Hepatocyte (in vitro differentiated cells): ENCODE results near the gene HOXD4. TPM values are rescaled to one million over a fixed set of nuclear protein-coding genes. Genes with fewer than 3 reads are reported as not detected.

Experiments
- DNase-seq: peaks from one replicate; pipeline ENCODE4 v3.0.0-alpha.2; 2016; ENCODE audit warnings: low spot score
- H2AFZ ChIP-seq: fragments of 200-600 bp; sonication (generic); 2 replicates; pipeline ENCODE4 v1.6.0; 2016; ENCODE audit warnings: antibody characterized with exemption, mild to moderate bottlenecking
- H3K27ac ChIP-seq: fragments of 200-600 bp; sonication (generic); 2 replicates; pipeline ENCODE4 v1.5.1; 2016; ENCODE audit warnings: mild to moderate bottlenecking
- H3K27me3 ChIP-seq: fragments of 200-600 bp; sonication (generic); 2 replicates; pipeline ENCODE4 v1.6.1; 2016
- H3K36me3 ChIP-seq: fragments of 200-600 bp; sonication (generic); replicated peaks from 2 replicates; pipeline ENCODE4 v1.5.1; 2016; ENCODE audit warnings: low read depth; ENCODE audit not compliant: insufficient read depth
- H3K4me1 ChIP-seq: fragments of 200-600 bp; sonication (generic); 2 replicates; pipeline ENCODE4 v1.5.1; 2016; ENCODE audit warnings: mild to moderate bottlenecking, moderate library complexity; ENCODE audit not compliant: insufficient read depth
- H3K4me2 ChIP-seq: fragments of 200-600 bp; sonication (generic); 2 replicates; pipeline ENCODE4 v1.6.0; 2016
- H3K4me3 ChIP-seq: fragments of 200-600 bp; sonication (generic); 2 replicates; pipeline ENCODE4 v1.5.1; 2016; ENCODE audit warnings: mild to moderate bottlenecking
- H3K79me2 ChIP-seq: fragments of 200-600 bp; sonication (generic); 2 replicates; pipeline ENCODE4 v1.6.0; 2017; ENCODE audit warnings: mild to moderate bottlenecking
- H3K9me2 ChIP-seq: fragments of 200-600 bp; sonication (generic); replicated peaks from 2 replicates; pipeline ENCODE4 v1.6.0; 2017; ENCODE audit warnings: mild to moderate bottlenecking; ENCODE audit not compliant: insufficient read depth
- H3K9me3 ChIP-seq: fragments of 200-600 bp; sonication (generic); 2 replicates; pipeline ENCODE4 v1.5.1; 2016; ENCODE audit warnings: low read depth, mild to moderate bottlenecking
- H4K20me1 ChIP-seq: fragments of 200-600 bp; sonication (generic); 2 replicates; pipeline ENCODE4 v1.6.0; 2016; ENCODE audit warnings: mild to moderate bottlenecking; ENCODE audit not compliant: insufficient read depth, poor library complexity, severe bottlenecking
- CTCF ChIP-seq: fragments of 200-600 bp; sonication (generic); IDR thresholded peaks from 2 replicates; pipeline ENCODE4 v1.5.1; 2016; ENCODE audit warnings: antibody characterized with exemption, mild to moderate bottlenecking; ENCODE audit not compliant: poor library complexity
- EZH2 ChIP-seq: fragments of 200-600 bp; sonication (generic); IDR thresholded peaks from 2 replicates; pipeline ENCODE4 v1.6.1; 2016; ENCODE audit warnings: antibody characterized with exemption, mild to moderate bottlenecking, borderline replicate concordance
- EZH2phosphoT487 ChIP-seq: fragments of 200-600 bp; sonication (generic); IDR thresholded peaks from one replicate; pipeline ENCODE4 v1.6.1; 2018; ENCODE audit warnings: antibody characterized with exemption, mild to moderate bottlenecking, low read depth, moderate library complexity; ENCODE audit not compliant: unreplicated experiment, severe bottlenecking
- WGBS: methylation state at CpG from one replicate; pipeline ENCODE4 v1.1.6; 2016; ENCODE audit warnings: low lambda C conversion rate; ENCODE audit errors: missing lambda C conversion rate; 5-methylcytosine and 5-hydroxymethylcytosine counted together
- polyA plus RNA-seq: library from polyadenylated mRNA; unstranded; fragments of >200 nt; fragmentation: Nextera tagmentation; extraction: Ambion mirVana; gene quantifications from 2 replicates; pipeline ENCODE4 v1.2.1, GENCODE V29; 2016
- total RNA-seq: library from RNA; depleted of rRNA; stranded (reverse); fragments of >200 nt; gene quantifications from 2 replicates; pipeline ENCODE4 v1.2.3, GENCODE V29; 2014

The HOXD4 gene
- total and polyA plus RNA-seq, 2 experiments from 2014 or later, result 0.70 TPM; not detected in 1

GRCh38 chr2:176105078-176105729 is 46.1 kb upstream of the HOXD4 start:
- H3K27me3 ChIP-seq, result peaks cover 94% of the 10 kb centered on the region
- no peaks in the 10 kb centered on the region for H3K9me3 ChIP-seq
- no peaks in the 10 kb centered on the region for H3K36me3 ChIP-seq
- H3K4me2 ChIP-seq, result peak overlapping the region; percentile 91
- H3K4me1 ChIP-seq, result no peaks in the 10 kb centered on the region
- TF ChIP-seq EZH2, result peak; percentile 51
- no peak for TF ChIP-seq CTCF
- peaks cover 13% of the 10 kb centered on the region for H4K20me1 ChIP-seq
- peak overlapping the region; percentile 70 for H3K4me3 ChIP-seq
- H3K27ac ChIP-seq, result peak overlapping the region; percentile 93
- no peak for DNase-seq
- H3K79me2 ChIP-seq, result peaks cover 60% of the 10 kb centered on the region
- H2AFZ ChIP-seq, result no peak overlapping the region
- no peaks in the 10 kb centered on the region for H3K9me2 ChIP-seq
- 10% methylated on average over 21 of the region's 25 CpGs for WGBS

GRCh38 chr2:176105730-176106580 is 45.4 kb upstream of the HOXD4 start:
- Histone ChIP-seq H3K4me2 (peak overlapping the region; percentile 91), H3K27ac (peak overlapping the region; percentile 93), H3K4me3 (peak overlapping the region; percentile 70), H3K27me3 (peaks cover 94% of the 10 kb centered on the region), H3K4me1 (no peaks in the 10 kb centered on the region), H3K9me2 (no peaks in the 10 kb centered on the region), H3K79me2 (peaks cover 55% of the 10 kb centered on the region), H3K36me3 (no peaks in the 10 kb centered on the region), H2AFZ (no peak overlapping the region), H3K9me3 (no peaks in the 10 kb centered on the region), H4K20me1 (peaks cover 13% of the 10 kb centered on the region)
- no peak for TF ChIP-seq CTCF
- TF ChIP-seq EZH2, result no peak
- TF ChIP-seq EZH2phosphoT487, result no peak
- 10% methylated on average over 24 of the region's 25 CpGs for WGBS
- DNase-seq, result no peak

GRCh38 chr2:176106581-176107539 is 44.5 kb upstream of the HOXD4 start, which contains the start of gene HOXD11:
HOXD11 (plus strand) TSS chr2:176107280; CDS start chr2:176107356, 76 bp downstream.
- DNase-seq, result no peak
- Histone ChIP-seq H3K9me2 (no peaks in the 10 kb centered on the region), H4K20me1 (peaks cover 17% of the 10 kb centered on the region), H3K4me2 (peak within 1 kb of the TSS; percentile 91), H3K4me1 (no peaks in the 10 kb centered on the region), H3K36me3 (no peaks in the 10 kb centered on the region), H2AFZ (no peak within 1 kb of the TSS), H3K9me3 (no peaks in the 10 kb centered on the region), H3K27ac (peak within 1 kb of the TSS; percentile 93), H3K27me3 (peaks cover 94% of the 10 kb centered on the region), H3K79me2 (peaks cover 48% of the 10 kb centered on the region), H3K4me3 (peak within 1 kb of the TSS; percentile 70)
- 1% methylated on average over 75 of the region's 85 CpGs for WGBS
- no peak for TF ChIP-seq CTCF
- peak; percentile 50 for TF ChIP-seq EZH2phosphoT487
